GM21515 (cell line): ENCODE measurements around the gene AKT1.
A peak's percentile ranks its signal among the peaks of the same experiment; 100 is the strongest.
"Not testable (repeated sequence)": the region's sequence is repeated elsewhere in the genome, so short reads cannot be mapped to it uniquely, and the experiment has no call there.

Experiments
- ATAC-seq: cut with Tn5 transposase; IDR thresholded peaks from one replicate; pipeline ENCODE4 v1.9.1; 2021; ENCODE audit not compliant: unreplicated experiment

The AKT1 gene

GRCh38 chr14:104819361-104819781 lies 23.8 kb upstream of the AKT1 start:
- ATAC-seq = no peak

GRCh38 chr14:104818714-104819161 lies 23.2 kb upstream of the AKT1 start:
- no peak for ATAC-seq

GRCh38 chr14:104817930-104818713 lies 22.6 kb upstream of the AKT1 start:
- no peak for ATAC-seq

- peak; percentile 6 for ATAC-seq
These were observed 21.0 kb upstream of the AKT1 start for GRCh38 chr14:104816616-104816884.

GRCh38 chr14:104814701-104815100 lies 19.2 kb upstream of the AKT1 start:
- not testable (repeated sequence) for ATAC-seq

- ATAC-seq = no peak
These were observed 17.7 kb upstream of the AKT1 start for GRCh38 chr14:104813286-104813685.

GRCh38 chr14:104810316-104810715 lies 14.8 kb upstream of the AKT1 start:
- ATAC-seq = no peak

GRCh38 chr14:104808456-104808855 lies 12.9 kb upstream of the AKT1 start:
- ATAC-seq = no peak

- no peak for ATAC-seq
These were observed 11.3 kb upstream of the AKT1 start for GRCh38 chr14:104806625-104807465.

- ATAC-seq = no peak
These were observed 10.5 kb upstream of the AKT1 start for GRCh38 chr14:104805941-104806624.

- no peak for ATAC-seq
These were observed 9.8 kb upstream of the AKT1 start for GRCh38 chr14:104805326-104805678.

- no peak for ATAC-seq
These were observed 9.2 kb upstream of the AKT1 start for GRCh38 chr14:104804481-104805325.

GRCh38 chr14:104803912-104804410 lies 8.4 kb upstream of the AKT1 start:
- no peak for ATAC-seq

GRCh38 chr14:104803280-104803911 lies 7.8 kb upstream of the AKT1 start:
- no peak for ATAC-seq

- no peak for ATAC-seq
These were observed 7.0 kb upstream of the AKT1 start for GRCh38 chr14:104802394-104803184.

GRCh38 chr14:104801520-104802393 lies 6.2 kb upstream of the AKT1 start:
- ATAC-seq = no peak

GRCh38 chr14:104800771-104801519 lies 5.4 kb upstream of the AKT1 start, which contains the start of gene ZBTB42:
Gene ZBTB42 (plus strand): TSS chr14:104801101. CDS start chr14:104801198, 97 bp downstream.
- peak; percentile 36 for ATAC-seq
